Epidermal melanocyte (primary cell): ENCODE measurements around the gene ZNF844.
"Not testable (repeated sequence)": the region's sequence is repeated elsewhere in the genome, so short reads cannot be mapped to it uniquely, and the experiment has no call there.

Experiments
- DNase-seq: peaks from one replicate; pipeline ENCODE4 v3.0.0; 2011; ENCODE audit warnings: low spot score; ENCODE audit not compliant: insufficient read length

The ZNF844 gene

GRCh38 chr19:12064590-12065538 is at the start of gene ZNF844:
Gene ZNF844 (plus strand): TSS chr19:12064731. CDS start chr19:12064874, 143 bp downstream.
- peak; percentile 92 for DNase-seq

DNA sequence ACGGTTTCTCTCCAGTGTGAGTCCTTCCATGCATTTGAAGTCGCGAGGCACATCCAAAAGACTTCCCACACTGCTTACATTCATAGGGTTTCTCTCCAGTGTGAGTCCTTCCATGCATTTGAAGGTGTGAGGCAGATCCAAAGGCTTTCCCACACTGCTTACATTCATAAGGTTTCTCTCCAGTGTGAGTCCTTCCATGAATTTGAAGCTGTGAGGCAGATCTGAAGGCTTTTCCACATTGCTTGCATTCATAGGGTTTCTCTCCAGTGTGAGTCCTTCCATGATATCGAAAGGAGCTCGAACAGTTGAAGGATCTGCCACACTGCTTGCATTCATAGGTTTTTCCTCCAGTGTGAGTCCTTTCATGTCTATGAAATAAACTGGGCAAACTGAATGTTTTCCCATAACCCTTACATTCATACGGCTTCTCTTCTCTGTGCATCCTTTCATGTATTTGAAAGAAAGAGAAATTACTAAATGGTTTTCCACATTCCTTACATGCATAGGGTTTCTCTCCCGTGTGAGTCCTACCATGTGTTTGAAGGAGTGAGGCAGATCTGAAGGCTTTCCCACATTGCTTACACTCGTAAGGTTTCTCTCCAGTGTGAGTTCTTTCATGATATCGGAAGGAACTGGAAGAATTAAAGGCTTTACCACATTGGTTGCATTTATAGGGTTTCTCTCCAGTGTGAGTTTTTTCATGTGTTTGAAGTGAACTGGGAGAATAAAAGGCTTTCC is 49.3 kb upstream of the ZNF844 start:
- no peak for DNase-seq

- no peak for DNase-seq
Measured at GRCh38 chr19:12015753-12016116, 48.8 kb upstream of the ZNF844 start.

- DNase-seq: no peak
Measured at GRCh38 chr19:12034198-12034597, 30.3 kb upstream of the ZNF844 start.

- no peak for DNase-seq
Measured at GRCh38 chr19:12034620-12035019, 29.9 kb upstream of the ZNF844 start.

DNA sequence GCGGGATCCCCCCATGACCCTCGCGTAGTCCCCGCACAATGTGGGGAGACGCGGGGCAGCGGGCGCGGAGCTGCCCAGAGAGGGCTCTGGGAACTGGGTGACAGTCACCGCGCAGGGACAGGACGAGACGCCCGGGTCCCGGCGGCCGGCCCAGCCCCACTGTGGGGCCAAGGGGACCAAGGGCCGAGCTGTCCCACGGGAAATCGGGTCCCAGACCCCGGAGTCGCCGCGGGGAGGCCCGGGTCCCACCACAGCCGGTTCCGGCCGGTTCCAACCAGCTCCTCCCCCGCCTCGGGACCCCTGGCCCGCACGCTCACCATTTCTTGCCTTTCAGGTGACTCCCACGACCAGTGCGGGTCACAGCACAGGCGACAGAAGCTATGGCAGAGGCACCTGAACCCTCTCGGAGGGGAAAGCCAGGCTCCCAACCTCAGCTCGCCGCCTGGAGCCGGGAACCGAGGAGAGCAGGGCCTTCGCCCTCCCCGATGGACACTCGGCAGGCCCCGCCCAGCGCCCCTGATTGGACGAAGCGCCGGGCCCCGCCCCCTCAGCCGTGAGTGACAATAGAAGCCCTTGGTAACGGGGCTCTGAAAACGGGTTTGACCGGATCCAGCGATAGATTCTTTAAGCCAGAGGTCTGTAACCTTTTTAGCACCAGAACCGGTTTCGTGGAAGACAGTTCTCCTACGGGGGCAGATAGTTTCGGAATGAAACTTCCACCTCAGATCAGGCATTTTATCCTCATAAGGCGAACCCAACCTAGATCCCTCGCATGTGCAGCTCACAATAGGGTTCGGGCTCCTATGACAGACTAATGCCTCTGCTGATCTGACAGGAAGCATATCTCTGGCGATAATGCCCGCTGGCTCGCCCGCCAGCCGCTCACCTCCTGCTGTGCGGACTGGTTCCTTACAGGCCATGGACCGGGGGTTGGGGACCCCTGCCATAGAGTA is 29.0 kb upstream of the ZNF844 start, which contains the start of gene ZNF433:
Gene ZNF433 (minus strand): TSS at position 460 of the 953 bp plus-strand sequence. CDS start 140 bp downstream, at position 320.
- DNase-seq: peak; percentile 95

GRCh38 chr19:12042893-12043292 is 21.6 kb upstream of the ZNF844 start:
- no peak for DNase-seq

DNA sequence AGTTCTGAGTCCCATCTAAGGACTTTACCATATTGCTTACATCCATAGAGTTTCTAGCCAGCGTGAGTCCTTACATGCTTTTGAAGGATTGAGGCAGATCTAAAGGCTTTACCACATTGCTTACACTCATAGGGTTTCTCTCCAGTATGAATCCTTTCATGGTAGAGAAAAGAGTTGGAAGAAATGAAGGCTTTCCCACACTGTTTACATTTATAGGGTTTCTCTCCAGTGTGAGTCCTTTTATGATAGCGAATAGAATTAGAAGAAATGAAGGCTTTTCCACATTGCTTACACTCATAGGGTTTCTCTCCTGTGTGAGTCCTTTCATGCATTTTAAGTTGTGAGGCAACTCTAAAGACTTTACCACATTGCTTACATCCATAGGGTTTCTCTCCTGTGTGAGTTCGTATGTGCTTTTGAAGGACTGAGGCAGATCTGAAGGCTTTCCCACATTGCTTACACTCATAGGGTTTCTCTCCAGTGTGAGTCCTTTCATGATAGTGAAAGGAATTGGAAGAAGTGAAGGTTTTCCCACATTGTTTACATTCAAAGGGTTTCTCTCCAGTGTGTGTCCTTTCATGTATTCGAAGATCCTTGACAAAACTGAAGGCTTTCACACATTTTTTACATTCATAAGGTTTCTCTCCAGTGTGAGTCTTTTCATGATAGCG is 20.6 kb upstream of the ZNF844 start:
- DNase-seq: no peak

GRCh38 chr19:12047868-12048267 is 16.7 kb upstream of the ZNF844 start:
- no peak for DNase-seq

- DNase-seq: no peak
Measured at GRCh38 chr19:12052091-12052496, 12.4 kb upstream of the ZNF844 start.

GRCh38 chr19:12052497-12053169 is 11.9 kb upstream of the ZNF844 start, which contains the start of gene ZNF878:
Gene ZNF878 (minus strand): TSS chr19:12052961. CDS start chr19:12052801, 160 bp downstream.
- DNase-seq: peak; percentile 77

GRCh38 chr19:12055784-12056183 is 8.7 kb upstream of the ZNF844 start:
- DNase-seq: no peak

GRCh38 chr19:12075538-12076139 is 11.1 kb downstream of the ZNF844 start:
- no peak for DNase-seq

DNA sequence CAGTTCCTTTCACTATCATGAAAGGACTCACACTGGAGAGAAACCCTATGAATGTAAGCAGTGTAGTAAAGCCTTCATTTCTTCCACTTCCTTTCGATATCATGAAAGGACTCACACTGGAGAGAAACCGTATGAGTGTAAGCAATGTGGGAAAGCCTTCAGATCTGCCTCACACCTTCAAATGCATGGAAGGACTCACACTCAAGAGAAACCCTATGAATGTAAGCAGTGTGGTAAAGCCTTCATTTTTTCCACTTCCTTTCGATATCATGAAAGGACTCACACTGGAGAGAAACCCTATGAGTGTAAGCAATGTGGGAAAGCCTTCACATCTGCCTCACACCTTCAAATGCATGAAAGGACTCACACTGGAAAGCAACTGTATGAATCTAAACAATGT is 11.8 kb downstream of the ZNF844 start:
- not testable (repeated sequence) for DNase-seq

GRCh38 chr19:12077375-12077774 is 12.8 kb downstream of the ZNF844 start:
- no peak for DNase-seq

GRCh38 chr19:12083336-12083735 is 18.8 kb downstream of the ZNF844 start:
- not testable (repeated sequence) for DNase-seq

- DNase-seq: no peak
Measured at GRCh38 chr19:12085074-12085818, 20.7 kb downstream of the ZNF844 start.

DNA sequence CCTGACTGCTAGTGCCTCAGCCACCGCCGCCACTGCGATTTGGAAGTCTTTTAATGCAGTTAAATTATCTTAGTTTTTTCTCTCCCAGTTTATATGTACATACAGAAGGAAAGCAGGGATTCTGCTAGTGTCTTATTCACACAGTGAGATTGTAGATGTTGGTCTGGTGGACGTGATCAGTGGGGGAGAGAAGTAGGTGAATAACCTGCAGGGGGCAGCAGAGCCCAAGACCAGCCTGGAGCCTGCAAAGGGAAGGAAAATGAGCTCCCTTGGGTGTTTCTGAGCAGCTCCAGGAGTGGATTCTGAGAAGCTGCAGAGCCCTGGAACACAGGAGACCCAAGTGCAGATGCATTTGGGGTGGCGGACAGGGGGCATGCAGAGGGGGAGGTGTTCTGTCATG is 26.3 kb downstream of the ZNF844 start:
- DNase-seq: no peak
